Spinal cord (tissue), 10 donors: ENCODE results near the gene ANKRD55. TPM values are rescaled to one million over a fixed set of nuclear protein-coding genes. Genes with fewer than 3 reads are reported as not detected.

ENCODE experiments used
- DNase-seq, 6 donors: peaks; one replicate each; pipeline versions ENCODE4 v3.0.0 to v3.0.0-alpha.2; 2013 to 2015; ENCODE audit warnings: low spot score in 6 of 6, low read depth in 4 of 6
- H3K27ac ChIP-seq: one replicate; pipeline ENCODE4 v1.5.1; 2013; ENCODE audit warnings: low read depth, low read length, control low read depth
- H3K27me3 ChIP-seq: one replicate; pipeline ENCODE4 v1.6.1; 2013; ENCODE audit warnings: low read length; ENCODE audit not compliant: control insufficient read depth, insufficient read depth
- H3K36me3 ChIP-seq: one replicate; pipeline ENCODE4 v1.6.1; 2013; ENCODE audit warnings: low read length; ENCODE audit not compliant: control insufficient read depth, insufficient read depth
- H3K4me1 ChIP-seq: one replicate; pipeline ENCODE4 v1.6.1; 2013; ENCODE audit warnings: low read length; ENCODE audit not compliant: control insufficient read depth, insufficient read depth
- H3K4me3 ChIP-seq: one replicate; pipeline ENCODE4 v1.5.1; 2013; ENCODE audit warnings: low read depth, low read length, control low read depth
- H3K9me3 ChIP-seq: one replicate; pipeline ENCODE4 v1.6.1; 2013; ENCODE audit warnings: low read length; ENCODE audit not compliant: control insufficient read depth, insufficient read depth
- WGBS: methylation state at CpG from one replicate; pipeline ENCODE4 v1.1.5; 2013; ENCODE audit warnings: missing lambda C conversion rate; ENCODE audit not compliant: insufficient coverage; 5-methylcytosine and 5-hydroxymethylcytosine counted together
- polyA plus RNA-seq, 2 donors: library from polyadenylated mRNA; unstranded; fragments of 120-200 nt; gene quantifications; one replicate each; pipeline ENCODE4 v1.2.1, GENCODE V29; 2013; ENCODE audit not compliant: insufficient read length in 2 of 2
- total RNA-seq, 2 donors: library from RNA; depleted of rRNA in 1 of 2; stranded (reverse); fragments of 120-200 nt in 1 of 2; fragments of >200 nt in 1 of 2; gene quantifications; one replicate each; pipeline versions ENCODE4 v1.2.3 to v1.2.4, GENCODE V29; 2013 to 2014
- donor health status: healthy.

ANKRD55 gene
- total and polyA plus RNA-seq, 4 donors = 3.9 to 14.0 (median 11.3) TPM

GRCh38 chr5:56070851-56071465, 162.2 kb downstream of the ANKRD55 start:
- H3K27me3 ChIP-seq = no peaks in the 10 kb centered on the region
- no peak overlapping the region for H3K4me3 ChIP-seq
- DNase-seq = peak in 1 of 6 donors; percentile 27
- no peaks in the 10 kb centered on the region for H3K36me3 ChIP-seq
- peak overlapping the region; percentile 36 for H3K27ac ChIP-seq
- H3K4me1 ChIP-seq = no peaks in the 10 kb centered on the region
- 60% methylated on average over 1 of the region's 2 CpGs for WGBS
- H3K9me3 ChIP-seq = no peaks in the 10 kb centered on the region

- 83% methylated on average over 2 of the region's 3 CpGs for WGBS
- Histone ChIP-seq H3K36me3 (no peaks in the 10 kb centered on the region), H3K27me3 (no peaks in the 10 kb centered on the region), H3K4me1 (no peaks in the 10 kb centered on the region), H3K9me3 (no peaks in the 10 kb centered on the region), H3K27ac (no peak overlapping the region), H3K4me3 (no peak overlapping the region)
- DNase-seq = no peak
Observed at GRCh38 chr5:56069652-56070226, 163.4 kb downstream of the ANKRD55 start.

DNA sequence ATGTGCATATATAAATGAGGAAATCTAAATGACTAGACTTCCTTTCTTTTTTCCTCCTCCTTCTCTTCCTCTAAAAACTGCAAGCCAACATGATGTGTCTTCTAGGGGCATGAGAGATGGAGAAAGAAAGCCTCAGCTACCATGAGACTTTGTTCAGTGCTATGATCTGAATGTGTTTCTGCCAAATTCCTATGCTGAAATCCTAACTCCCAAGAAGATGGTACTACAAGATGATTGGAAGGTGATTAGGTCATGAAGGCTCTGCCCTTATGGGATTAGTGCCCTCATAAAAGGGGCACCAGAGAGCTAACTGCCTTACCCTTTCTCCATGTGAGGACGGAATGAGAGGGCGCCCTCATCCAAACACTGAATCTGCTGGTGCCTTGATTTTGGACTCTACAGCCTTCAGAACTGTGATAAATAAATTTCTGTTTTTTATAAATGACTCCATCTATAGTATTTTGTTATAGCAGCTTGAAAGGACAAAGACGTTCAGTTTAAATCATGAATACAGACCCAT, 166.1 kb downstream of the ANKRD55 start:
- H3K4me3 ChIP-seq = no peak overlapping the region
- no peak for DNase-seq
- WGBS = no CpG with 5 or more reads among the region's 3 CpGs

DNA sequence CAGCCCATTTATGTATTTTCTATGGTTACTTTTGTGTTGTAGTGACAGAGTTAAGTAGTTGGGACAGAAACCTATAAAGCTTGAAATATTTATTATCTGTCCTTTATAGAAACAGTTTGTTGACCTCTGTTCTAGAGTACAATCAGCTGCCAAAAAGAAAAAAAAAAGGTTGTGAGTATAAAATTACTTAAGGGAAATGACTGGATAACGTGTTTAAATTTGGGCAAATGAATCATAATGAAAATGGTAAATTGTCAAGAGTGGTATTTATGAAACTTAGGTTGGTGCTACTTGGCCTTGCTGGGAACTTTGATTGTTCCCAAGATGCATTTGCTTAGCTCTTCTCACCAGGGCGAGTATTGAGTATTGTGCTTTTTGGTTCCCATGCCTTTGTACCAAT, 168.1 kb downstream of the ANKRD55 start:
- Histone ChIP-seq H3K27ac (no peak overlapping the region), H3K36me3 (no peaks in the 10 kb centered on the region), H3K4me3 (no peak overlapping the region), H3K4me1 (no peaks in the 10 kb centered on the region), H3K27me3 (no peaks in the 10 kb centered on the region), H3K9me3 (no peaks in the 10 kb centered on the region)
- no peak for DNase-seq
- WGBS = 57% methylated on average over 1 of the region's 2 CpGs

More for the DNA sequence above, 166.1 kb downstream of the ANKRD55 start:
- Histone ChIP-seq H3K4me1 (no peaks in the 10 kb centered on the region), H3K27ac (no peak overlapping the region), H3K36me3 (no peaks in the 10 kb centered on the region), H3K27me3 (no peaks in the 10 kb centered on the region), H3K9me3 (no peaks in the 10 kb centered on the region)

GRCh38 chr5:56060276-56061110, 172.6 kb downstream of the ANKRD55 start:
- WGBS = 78% methylated on average over 6 of the region's 10 CpGs

GRCh38 chr5:56059854-56060253, 173.3 kb downstream of the ANKRD55 start:
- no peaks in the 10 kb centered on the region for H3K4me1 ChIP-seq
- H3K4me3 ChIP-seq = no peak overlapping the region
- no peaks in the 10 kb centered on the region for H3K9me3 ChIP-seq
- no peaks in the 10 kb centered on the region for H3K27me3 ChIP-seq
- 98% methylated on average over 5 of the region's 8 CpGs for WGBS
- DNase-seq = no peak
- H3K36me3 ChIP-seq = no peaks in the 10 kb centered on the region
- no peak overlapping the region for H3K27ac ChIP-seq

More at GRCh38 chr5:56060276-56061110, 172.6 kb downstream of the ANKRD55 start:
- no peaks in the 10 kb centered on the region for H3K27me3 ChIP-seq
- H3K4me3 ChIP-seq = no peak overlapping the region
- no peak for DNase-seq
- H3K9me3 ChIP-seq = no peaks in the 10 kb centered on the region
- no peak overlapping the region for H3K27ac ChIP-seq
- H3K36me3 ChIP-seq = no peaks in the 10 kb centered on the region
- no peaks in the 10 kb centered on the region for H3K4me1 ChIP-seq

DNA sequence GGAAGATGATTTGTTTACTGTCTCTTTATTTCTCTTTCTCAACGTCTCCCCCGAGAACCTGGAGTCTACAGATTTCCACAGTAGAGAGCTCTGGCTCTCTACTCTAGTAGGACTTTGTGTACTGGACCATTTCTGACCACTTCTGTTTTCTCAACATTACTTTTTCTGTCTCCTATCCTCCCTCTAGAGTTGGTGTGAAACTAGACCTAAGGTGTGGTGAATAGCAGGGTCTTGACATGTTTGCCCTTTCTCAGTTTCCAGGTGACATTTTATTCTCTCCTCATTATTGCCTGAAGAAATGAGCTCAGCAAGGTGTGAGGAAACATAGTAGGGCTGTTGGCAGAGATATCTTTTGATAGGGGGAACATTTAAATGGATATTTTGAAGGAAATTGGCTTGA, 176.3 kb downstream of the ANKRD55 start:
- Histone ChIP-seq H3K27me3 (no peaks in the 10 kb centered on the region), H3K4me1 (no peaks in the 10 kb centered on the region), H3K9me3 (no peaks in the 10 kb centered on the region), H3K27ac (no peak overlapping the region), H3K4me3 (no peak overlapping the region), H3K36me3 (no peaks in the 10 kb centered on the region)
- DNase-seq = no peak
- WGBS = no CpG with 5 or more reads among the region's 2 CpGs

DNA sequence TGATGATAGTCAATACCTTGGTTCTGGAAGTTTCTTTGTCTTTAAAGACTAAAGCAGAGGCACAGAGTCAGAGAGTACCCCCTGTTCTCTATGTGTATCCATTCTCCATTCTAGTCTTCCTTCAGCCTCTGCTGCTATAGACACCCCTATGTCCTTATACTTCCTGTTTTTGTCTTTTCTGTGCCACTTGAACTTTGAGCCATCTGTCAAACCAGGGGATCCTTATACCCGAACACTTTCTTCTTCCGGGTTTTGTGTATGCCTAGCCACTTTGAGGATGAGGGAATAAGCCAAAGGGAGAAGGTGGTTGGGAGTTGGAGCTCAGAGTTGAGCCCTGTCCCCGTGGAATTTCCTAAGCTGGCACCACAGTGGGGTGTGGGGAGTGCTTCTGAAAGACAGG, 177.3 kb downstream of the ANKRD55 start:
- Histone ChIP-seq H3K9me3 (no peaks in the 10 kb centered on the region), H3K36me3 (no peaks in the 10 kb centered on the region), H3K4me3 (no peak overlapping the region), H3K27me3 (no peaks in the 10 kb centered on the region), H3K27ac (no peak overlapping the region), H3K4me1 (no peaks in the 10 kb centered on the region)
- DNase-seq = no peak
- WGBS = 96% methylated on average over 3 of the region's 3 CpGs

GRCh38 chr5:56055287-56055686, 177.8 kb downstream of the ANKRD55 start:
- DNase-seq = no peak
- WGBS = no CpG with 5 or more reads among the region's 1 CpG
- Histone ChIP-seq H3K27ac (no peak overlapping the region), H3K4me1 (no peaks in the 10 kb centered on the region), H3K36me3 (no peaks in the 10 kb centered on the region), H3K9me3 (no peaks in the 10 kb centered on the region), H3K4me3 (no peak overlapping the region), H3K27me3 (no peaks in the 10 kb centered on the region)
